ENCODE data around the gene FOXD3.

GRCh38 chr1:63326473-63327380 is 4.4 kb downstream of the FOXD3 start:
- TF ChIP-seq CTCF (IDR thresholded peaks at IDR 0.05; ENCODE audit: low read length) (no peak), EZH2phosphoT487 (IDR thresholded peaks at IDR 0.05; ENCODE audit: low read length) (no peak)

Data from MM.1S (cell line).